HCT116 (cell line): ENCODE results near the gene TRDN. TPM values are rescaled to one million over a fixed set of nuclear protein-coding genes. Genes with fewer than 3 reads are reported as not detected.

Source experiments
- ATAC-seq: fragments of 200-7000 bp; cut with Tn5 transposase; 2 replicates; pipeline ENCODE4 v1.9.1; 2020; ENCODE audit warnings: mild to moderate bottlenecking, moderate library complexity
- BruUV-seq: library from RNA; stranded (reverse); fragments of 400-500 nt; replicated peaks from 2 replicates; lab custom pipeline; 2021; lab: Mats Ljungman, UMichigan
- CTCF ChIA-PET: fragments of 300-600 bp; sonication (Branson Sonifier 250); formaldehyde crosslinking; loops from one replicate; lab custom pipeline; 2021; ENCODE audit warnings: antibody characterized with exemption; lab: Charles Lee
- POLR2A ChIA-PET: fragments of 300-600, 350-600 bp; sonication (Branson Sonifier 250); formaldehyde crosslinking; loops from one replicate; lab custom pipeline; 2021; ENCODE audit warnings: antibody characterized with exemption; lab: Charles Lee
- RAD21 ChIA-PET, 2 experiments: fragments of 300-600 bp; sonication (Branson Sonifier 250); formaldehyde crosslinking; loops; one replicate each; lab custom pipeline; 2023; ENCODE audit warnings: low total read pairs in 2 of 2; ENCODE audit not compliant: uncharacterized antibody in 2 of 2, unreplicated experiment in 2 of 2, low non-redundant PET in 1 of 2; lab: Charles Lee
- DNase-seq: peaks from one replicate; pipeline ENCODE4 v3.0.0-alpha.2; 2010; ENCODE audit warnings: low read depth, low spot score
- H2AFZ ChIP-seq: fragments of 200-600 bp; shearing (Covaris generic), sonication (generic); 2 replicates; pipeline ENCODE4 v1.6.1; 2017; ENCODE audit warnings: low read depth, mixed run types, mixed read lengths, antibody characterized with exemption, low read length; ENCODE audit not compliant: poor library complexity, severe bottlenecking
- H3K27ac ChIP-seq: 2 replicates; pipeline ENCODE4 v1.5.1; 2012; ENCODE audit warnings: low read depth, low read length
- H3K27me3 ChIP-seq: fragments of 200-600 bp; sonication (generic); 2 replicates; pipeline ENCODE4 v1.6.1; 2016; ENCODE audit warnings: mixed run types, low read length, mixed read lengths; ENCODE audit not compliant: insufficient read depth
- H3K36me3 ChIP-seq, 2 experiments: fragments of 200-500 bp in 1 of 2; fragments of 200-600 bp in 1 of 2; sonication (Bioruptor generic) in 1 of 2; sonication (generic) in 1 of 2; 2 replicates each; pipeline versions ENCODE4 v1.5.1 to v1.6.1; 2014 to 2016; ENCODE audit warnings: low read length in 2 of 2, inconsistent platforms in 1 of 2, mixed read lengths in 1 of 2, mixed run types in 1 of 2; ENCODE audit not compliant: insufficient read depth in 2 of 2, control insufficient read depth in 1 of 2
- H3K4me1 ChIP-seq, 2 experiments: fragments of 200-600 bp in 1 of 2; sonication (generic) in 1 of 2; 2 replicates each; pipeline versions ENCODE4 v1.5.1 to v1.6.1; 2012 to 2017; ENCODE audit warnings: low read length in 2 of 2, inconsistent platforms in 1 of 2, mild to moderate bottlenecking in 1 of 2, mixed read lengths in 1 of 2, mixed run types in 1 of 2, moderate library complexity in 1 of 2; ENCODE audit not compliant: insufficient read depth in 2 of 2, control insufficient read depth in 1 of 2
- H3K4me2 ChIP-seq: fragments of 200-600 bp; sonication (generic); 2 replicates; pipeline ENCODE4 v1.6.1; 2017; ENCODE audit warnings: mixed run types, low read length, mixed read lengths
- H3K4me3 ChIP-seq, 2 experiments: fragments of 200-600 bp in 1 of 2; sonication (generic) in 1 of 2; replicated peaks in 1 of 2; 2 replicates each; pipeline ENCODE4 v1.5.1; 2011 to 2016; ENCODE audit warnings: low read length in 2 of 2, control low read depth in 1 of 2, low read depth in 1 of 2, mild to moderate bottlenecking in 1 of 2, mixed read lengths in 1 of 2, mixed run types in 1 of 2
- H3K79me2 ChIP-seq: fragments of 200-600 bp; sonication (generic); 2 replicates; pipeline ENCODE4 v1.6.1; 2017; ENCODE audit warnings: mild to moderate bottlenecking, mixed run types, low read length, moderate library complexity, mixed read lengths; ENCODE audit not compliant: insufficient read depth
- H3K9ac ChIP-seq: fragments of 200-600 bp; sonication (generic); 2 replicates; pipeline ENCODE4 v1.6.1; 2016; ENCODE audit warnings: low read length, mixed read lengths
- H3K9me2 ChIP-seq: fragments of 200-600 bp; sonication (generic), shearing (Covaris generic); 2 replicates; pipeline ENCODE4 v1.6.1; 2017; ENCODE audit warnings: mixed run types, mild to moderate bottlenecking, moderate library complexity; ENCODE audit not compliant: insufficient read depth
- H3K9me3 ChIP-seq, 2 experiments: fragments of 200-500 bp in 1 of 2; fragments of 200-600 bp in 1 of 2; sonication (Bioruptor generic) in 1 of 2; sonication (generic) in 1 of 2; 2 replicates each; pipeline ENCODE4 v1.6.1; 2014 to 2017; ENCODE audit warnings: low read length in 2 of 2, mixed read lengths in 2 of 2, inconsistent platforms in 1 of 2, low read depth in 1 of 2, mild to moderate bottlenecking in 1 of 2, mixed run types in 1 of 2, moderate library complexity in 1 of 2; ENCODE audit not compliant: control insufficient read depth in 1 of 2, insufficient read depth in 1 of 2
- H4K20me1 ChIP-seq: fragments of 200-600 bp; sonication (generic), shearing (Covaris generic); 2 replicates; pipeline ENCODE4 v1.6.1; 2017; ENCODE audit warnings: mixed run types, mild to moderate bottlenecking, moderate library complexity; ENCODE audit not compliant: insufficient read depth
- EGR1 ChIP-seq: IDR thresholded peaks from 2 replicates; pipeline ENCODE4 v1.6.1; 2012; ENCODE audit warnings: low read depth
- EZH2 ChIP-seq: fragments of 200-600 bp; sonication (generic); IDR thresholded peaks from 2 replicates; pipeline ENCODE4 v1.6.1; 2017; ENCODE audit warnings: antibody characterized with exemption, mixed run types
- FOSL1 ChIP-seq: IDR thresholded peaks from 2 replicates; pipeline ENCODE4 v1.6.1; 2012; ENCODE audit warnings: low read depth
- POLR2A ChIP-seq: IDR thresholded peaks from 2 replicates; pipeline ENCODE4 v1.7.0; 2011; ENCODE audit warnings: borderline replicate concordance; ENCODE audit not compliant: insufficient read depth, insufficient read length; ENCODE audit errors: extremely low read depth
- POLR2AphosphoS5 ChIP-seq: IDR thresholded peaks from 2 replicates; pipeline ENCODE4 v1.6.1; 2011; ENCODE audit warnings: mild to moderate bottlenecking, low read depth, low read length, moderate library complexity
- RAD21 ChIP-seq: IDR thresholded peaks from 2 replicates; pipeline ENCODE4 v1.6.1; 2012; ENCODE audit warnings: low read depth, mild to moderate bottlenecking
- SP1 ChIP-seq: IDR thresholded peaks from 2 replicates; pipeline ENCODE4 v1.6.1; 2012; ENCODE audit warnings: low read depth
- SRF ChIP-seq: IDR thresholded peaks from 2 replicates; pipeline ENCODE4 v1.6.1; 2012; ENCODE audit warnings: low read depth
- TCF7L2 ChIP-seq: IDR thresholded peaks from 2 replicates; pipeline ENCODE4 v1.7.0; 2011; ENCODE audit warnings: borderline replicate concordance, inconsistent platforms; ENCODE audit not compliant: insufficient read depth, insufficient read length; ENCODE audit errors: extremely low read depth
- YY1 ChIP-seq: IDR thresholded peaks from 2 replicates; pipeline ENCODE4 v1.6.1; 2011; ENCODE audit warnings: low read length, low read depth, moderate library complexity, mild to moderate bottlenecking; ENCODE audit not compliant: insufficient replicate concordance; ENCODE audit errors: extremely low read depth
- ZFX ChIP-seq: fragments of 450-650 bp; IDR thresholded peaks from 2 replicates; pipeline ENCODE4 v1.6.1; 2017
- ZNF274 ChIP-seq: fragments of 200-500 bp; sonication (Bioruptor generic); IDR thresholded peaks from 2 replicates; pipeline ENCODE4 v1.6.1; 2014; ENCODE audit warnings: mild to moderate bottlenecking, low read depth, low read length, inconsistent platforms
- intact Hi-C: fragments of 100-400 bp; cut with micrococcal nuclease; formaldehyde crosslinking; loops from 2 replicates; pipeline ENCODE4 v1.10.0; 2022
- total RNA-seq: library from RNA; stranded (reverse); gene quantifications from one replicate; pipeline ENCODE4 v1.2.1, GENCODE V29; 2021; ENCODE audit not compliant: unreplicated experiment
- TF ChIP-seq, protein P1 (sequence below): IDR thresholded peaks from 2 replicates; pipeline ENCODE4 v1.6.1; 2012
- TF ChIP-seq, protein P2 (sequence below), 3 experiments: fragments of 200-600 bp in 1 of 3; sonication (generic) in 1 of 3; IDR thresholded peaks in 2 of 3; conservative IDR thresholded peaks in 1 of 3; 2 replicates each; pipeline ENCODE4 v1.5.1; 2012 to 2017; ENCODE audit warnings: low read depth in 2 of 3, low read length in 2 of 3, antibody characterized with exemption in 1 of 3, borderline replicate concordance in 1 of 3, control low read depth in 1 of 3, mild to moderate bottlenecking in 1 of 3, mixed read lengths in 1 of 3, mixed run types in 1 of 3, moderate library complexity in 1 of 3; ENCODE audit not compliant: insufficient read depth in 1 of 3
- TF ChIP-seq, protein P3 (sequence below): IDR thresholded peaks from 2 replicates; pipeline ENCODE4 v1.6.1; 2012; ENCODE audit warnings: low read depth
- TF ChIP-seq, protein P4 (sequence below): IDR thresholded peaks from 2 replicates; pipeline ENCODE4 v1.6.1; 2011; ENCODE audit warnings: mild to moderate bottlenecking, low read length, moderate library complexity; ENCODE audit not compliant: insufficient replicate concordance; ENCODE audit errors: extremely low read depth

TRDN gene
- total RNA-seq, 1 experiment from 2014 or later = not detected

DNA sequence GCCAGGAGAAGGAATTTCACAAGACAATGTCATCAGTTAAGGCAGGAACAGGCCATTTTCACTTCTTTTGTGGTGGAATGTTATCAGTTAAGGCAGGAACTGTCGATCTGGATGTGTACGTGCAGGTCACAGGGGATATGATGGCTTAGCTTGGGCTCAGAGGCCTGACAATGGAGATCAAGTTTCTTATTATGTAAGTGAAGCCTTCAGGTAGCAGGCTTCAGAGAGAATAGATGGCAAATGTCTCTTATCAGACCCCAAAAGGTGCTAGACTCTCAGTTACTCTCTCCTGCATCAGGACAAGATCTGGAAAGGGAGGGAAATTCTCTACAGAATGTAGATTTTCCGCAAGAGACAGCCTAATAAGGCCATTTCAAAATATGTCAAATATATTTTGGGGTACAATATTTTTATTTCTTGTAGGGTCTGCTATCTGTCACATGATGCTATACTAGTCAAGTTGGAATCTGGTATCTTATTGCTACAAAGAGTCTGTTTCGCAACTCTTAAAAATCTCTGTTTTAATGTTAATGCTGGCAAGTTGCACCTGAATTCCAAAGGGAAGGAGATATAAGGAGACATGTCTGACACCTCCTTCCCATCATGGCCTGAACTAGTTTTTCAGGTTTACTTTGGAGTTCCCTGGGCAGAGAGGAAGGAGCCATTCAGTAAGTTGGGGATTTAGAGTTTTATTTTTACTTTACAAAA lies 48.8 kb downstream of the TRDN start:
- ATAC-seq (no peak), DNase-seq (no peak)
- Histone ChIP-seq H4K20me1 (no peaks in the 10 kb centered on the region), H3K9me3 (no peaks in the 10 kb centered on the region), H3K9me2 (no peaks in the 10 kb centered on the region), H2AFZ (no peak overlapping the region), H3K27me3 (peaks cover 9% of the 10 kb centered on the region; the same call in 1 of the 2 replicates), H3K4me3 (no peak overlapping the region), H3K4me1 (no peaks in the 10 kb centered on the region), H3K27ac (no peak overlapping the region), H3K9ac (no peak overlapping the region), H3K36me3 (no peaks in the 10 kb centered on the region; a peak in 1 of 4 replicates), H3K79me2 (no peaks in the 10 kb centered on the region), H3K4me2 (no peak overlapping the region)
- ChIA-PET CTCF (no interaction called here), RAD21 (no interaction called here), POLR2A (no interaction called here)
- BruUV-seq = no TSS peak
- intact Hi-C loops = no loop called here
- TF ChIP-seq EZH2 (no peak), FOSL1 (no peak), SRF (no peak), YY1 (no peak), RAD21 (no peak), POLR2A (no peak), TCF7L2 (no peak), ZFX (no peak), POLR2AphosphoS5 (no peak), EGR1 (no peak), ZNF274 (no peak), SP1 (no peak)
- TF ChIP-seq, protein P1, sequence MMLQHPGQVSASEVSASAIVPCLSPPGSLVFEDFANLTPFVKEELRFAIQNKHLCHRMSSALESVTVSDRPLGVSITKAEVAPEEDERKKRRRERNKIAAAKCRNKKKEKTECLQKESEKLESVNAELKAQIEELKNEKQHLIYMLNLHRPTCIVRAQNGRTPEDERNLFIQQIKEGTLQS = no peak
- TF ChIP-seq, protein P2, sequence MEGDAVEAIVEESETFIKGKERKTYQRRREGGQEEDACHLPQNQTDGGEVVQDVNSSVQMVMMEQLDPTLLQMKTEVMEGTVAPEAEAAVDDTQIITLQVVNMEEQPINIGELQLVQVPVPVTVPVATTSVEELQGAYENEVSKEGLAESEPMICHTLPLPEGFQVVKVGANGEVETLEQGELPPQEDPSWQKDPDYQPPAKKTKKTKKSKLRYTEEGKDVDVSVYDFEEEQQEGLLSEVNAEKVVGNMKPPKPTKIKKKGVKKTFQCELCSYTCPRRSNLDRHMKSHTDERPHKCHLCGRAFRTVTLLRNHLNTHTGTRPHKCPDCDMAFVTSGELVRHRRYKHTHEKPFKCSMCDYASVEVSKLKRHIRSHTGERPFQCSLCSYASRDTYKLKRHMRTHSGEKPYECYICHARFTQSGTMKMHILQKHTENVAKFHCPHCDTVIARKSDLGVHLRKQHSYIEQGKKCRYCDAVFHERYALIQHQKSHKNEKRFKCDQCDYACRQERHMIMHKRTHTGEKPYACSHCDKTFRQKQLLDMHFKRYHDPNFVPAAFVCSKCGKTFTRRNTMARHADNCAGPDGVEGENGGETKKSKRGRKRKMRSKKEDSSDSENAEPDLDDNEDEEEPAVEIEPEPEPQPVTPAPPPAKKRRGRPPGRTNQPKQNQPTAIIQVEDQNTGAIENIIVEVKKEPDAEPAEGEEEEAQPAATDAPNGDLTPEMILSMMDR (IDR thresholded peaks at IDR 0.05 in 2 of 3, conservative IDR thresholded peaks at IDR 0.05 in 1 of 3; ENCODE audit: borderline replicate concordance in 1 of 3, insufficient read depth in 1 of 3, low read depth in 2 of 3, low read length in 2 of 3) = no peak
- TF ChIP-seq, protein P3, sequence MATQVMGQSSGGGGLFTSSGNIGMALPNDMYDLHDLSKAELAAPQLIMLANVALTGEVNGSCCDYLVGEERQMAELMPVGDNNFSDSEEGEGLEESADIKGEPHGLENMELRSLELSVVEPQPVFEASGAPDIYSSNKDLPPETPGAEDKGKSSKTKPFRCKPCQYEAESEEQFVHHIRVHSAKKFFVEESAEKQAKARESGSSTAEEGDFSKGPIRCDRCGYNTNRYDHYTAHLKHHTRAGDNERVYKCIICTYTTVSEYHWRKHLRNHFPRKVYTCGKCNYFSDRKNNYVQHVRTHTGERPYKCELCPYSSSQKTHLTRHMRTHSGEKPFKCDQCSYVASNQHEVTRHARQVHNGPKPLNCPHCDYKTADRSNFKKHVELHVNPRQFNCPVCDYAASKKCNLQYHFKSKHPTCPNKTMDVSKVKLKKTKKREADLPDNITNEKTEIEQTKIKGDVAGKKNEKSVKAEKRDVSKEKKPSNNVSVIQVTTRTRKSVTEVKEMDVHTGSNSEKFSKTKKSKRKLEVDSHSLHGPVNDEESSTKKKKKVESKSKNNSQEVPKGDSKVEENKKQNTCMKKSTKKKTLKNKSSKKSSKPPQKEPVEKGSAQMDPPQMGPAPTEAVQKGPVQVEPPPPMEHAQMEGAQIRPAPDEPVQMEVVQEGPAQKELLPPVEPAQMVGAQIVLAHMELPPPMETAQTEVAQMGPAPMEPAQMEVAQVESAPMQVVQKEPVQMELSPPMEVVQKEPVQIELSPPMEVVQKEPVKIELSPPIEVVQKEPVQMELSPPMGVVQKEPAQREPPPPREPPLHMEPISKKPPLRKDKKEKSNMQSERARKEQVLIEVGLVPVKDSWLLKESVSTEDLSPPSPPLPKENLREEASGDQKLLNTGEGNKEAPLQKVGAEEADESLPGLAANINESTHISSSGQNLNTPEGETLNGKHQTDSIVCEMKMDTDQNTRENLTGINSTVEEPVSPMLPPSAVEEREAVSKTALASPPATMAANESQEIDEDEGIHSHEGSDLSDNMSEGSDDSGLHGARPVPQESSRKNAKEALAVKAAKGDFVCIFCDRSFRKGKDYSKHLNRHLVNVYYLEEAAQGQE = no peak
- TF ChIP-seq, protein P4, sequence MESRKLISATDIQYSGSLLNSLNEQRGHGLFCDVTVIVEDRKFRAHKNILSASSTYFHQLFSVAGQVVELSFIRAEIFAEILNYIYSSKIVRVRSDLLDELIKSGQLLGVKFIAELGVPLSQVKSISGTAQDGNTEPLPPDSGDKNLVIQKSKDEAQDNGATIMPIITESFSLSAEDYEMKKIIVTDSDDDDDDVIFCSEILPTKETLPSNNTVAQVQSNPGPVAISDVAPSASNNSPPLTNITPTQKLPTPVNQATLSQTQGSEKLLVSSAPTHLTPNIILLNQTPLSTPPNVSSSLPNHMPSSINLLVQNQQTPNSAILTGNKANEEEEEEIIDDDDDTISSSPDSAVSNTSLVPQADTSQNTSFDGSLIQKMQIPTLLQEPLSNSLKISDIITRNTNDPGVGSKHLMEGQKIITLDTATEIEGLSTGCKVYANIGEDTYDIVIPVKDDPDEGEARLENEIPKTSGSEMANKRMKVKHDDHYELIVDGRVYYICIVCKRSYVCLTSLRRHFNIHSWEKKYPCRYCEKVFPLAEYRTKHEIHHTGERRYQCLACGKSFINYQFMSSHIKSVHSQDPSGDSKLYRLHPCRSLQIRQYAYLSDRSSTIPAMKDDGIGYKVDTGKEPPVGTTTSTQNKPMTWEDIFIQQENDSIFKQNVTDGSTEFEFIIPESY = no peak
